HFF-Myc (cell line): ENCODE data around the gene MCC.

ENCODE experiments used
- DNase-seq: peaks from one replicate; pipeline ENCODE4 v3.0.0-alpha.2; 2011; ENCODE audit warnings: low read depth; ENCODE audit errors: extremely low read depth
- H3K4me3 ChIP-seq: replicated peaks from 2 replicates; pipeline ENCODE4 v1.5.1; 2011; ENCODE audit warnings: low read depth, mild to moderate bottlenecking, control low read depth, low read length
- TF ChIP-seq, protein P1 (sequence below): IDR thresholded peaks from 2 replicates; pipeline ENCODE4 v1.5.1; 2012; ENCODE audit warnings: mild to moderate bottlenecking, low read depth, low read length, control low read depth; ENCODE audit errors: missing control alignments

Gene MCC

DNA sequence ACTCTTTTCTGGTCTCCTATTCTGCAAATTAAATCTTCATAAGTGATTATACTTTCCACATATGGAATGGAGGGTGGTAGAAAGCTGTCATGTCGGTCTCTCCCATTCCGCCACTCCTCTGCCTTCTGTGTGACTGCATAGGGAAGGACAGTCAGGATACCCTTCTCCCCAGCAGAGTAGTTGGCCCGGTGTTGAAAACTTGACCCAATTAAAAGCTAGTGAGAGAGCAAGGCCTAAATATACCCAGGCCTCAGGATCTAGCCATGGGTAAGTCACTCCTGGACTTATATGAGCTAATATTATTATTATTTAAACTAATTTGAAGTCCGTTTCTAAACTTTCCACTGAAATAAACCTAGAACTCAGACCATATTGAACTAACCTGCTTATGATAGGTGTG, 248.2 kb downstream of the MCC start:
- no peak for DNase-seq
- H3K4me3 ChIP-seq, result no peak overlapping the region
- TF ChIP-seq, protein P1, sequence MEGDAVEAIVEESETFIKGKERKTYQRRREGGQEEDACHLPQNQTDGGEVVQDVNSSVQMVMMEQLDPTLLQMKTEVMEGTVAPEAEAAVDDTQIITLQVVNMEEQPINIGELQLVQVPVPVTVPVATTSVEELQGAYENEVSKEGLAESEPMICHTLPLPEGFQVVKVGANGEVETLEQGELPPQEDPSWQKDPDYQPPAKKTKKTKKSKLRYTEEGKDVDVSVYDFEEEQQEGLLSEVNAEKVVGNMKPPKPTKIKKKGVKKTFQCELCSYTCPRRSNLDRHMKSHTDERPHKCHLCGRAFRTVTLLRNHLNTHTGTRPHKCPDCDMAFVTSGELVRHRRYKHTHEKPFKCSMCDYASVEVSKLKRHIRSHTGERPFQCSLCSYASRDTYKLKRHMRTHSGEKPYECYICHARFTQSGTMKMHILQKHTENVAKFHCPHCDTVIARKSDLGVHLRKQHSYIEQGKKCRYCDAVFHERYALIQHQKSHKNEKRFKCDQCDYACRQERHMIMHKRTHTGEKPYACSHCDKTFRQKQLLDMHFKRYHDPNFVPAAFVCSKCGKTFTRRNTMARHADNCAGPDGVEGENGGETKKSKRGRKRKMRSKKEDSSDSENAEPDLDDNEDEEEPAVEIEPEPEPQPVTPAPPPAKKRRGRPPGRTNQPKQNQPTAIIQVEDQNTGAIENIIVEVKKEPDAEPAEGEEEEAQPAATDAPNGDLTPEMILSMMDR, result no peak

DNA sequence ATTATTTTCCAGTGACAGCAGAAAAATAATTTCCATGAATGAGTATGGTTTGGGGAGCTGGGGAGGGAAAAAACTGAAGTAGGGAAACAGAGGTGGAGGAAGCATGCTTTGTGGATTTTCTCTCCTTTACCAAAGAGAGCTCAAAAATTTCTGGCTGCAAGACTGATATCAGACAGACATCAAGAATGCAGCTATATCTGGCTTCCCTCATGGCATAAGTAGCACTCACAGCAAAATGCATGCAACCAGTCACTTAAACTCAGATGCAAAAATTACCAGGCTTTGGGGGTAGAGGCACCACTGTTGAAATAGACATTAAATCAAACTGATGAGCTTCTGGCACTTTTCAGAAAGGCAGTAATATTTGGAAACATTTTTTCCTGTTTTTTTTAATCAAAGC, 250.4 kb downstream of the MCC start:
- H3K4me3 ChIP-seq, result no peak overlapping the region
- DNase-seq, result no peak
- TF ChIP-seq, protein P1, result no peak

DNA sequence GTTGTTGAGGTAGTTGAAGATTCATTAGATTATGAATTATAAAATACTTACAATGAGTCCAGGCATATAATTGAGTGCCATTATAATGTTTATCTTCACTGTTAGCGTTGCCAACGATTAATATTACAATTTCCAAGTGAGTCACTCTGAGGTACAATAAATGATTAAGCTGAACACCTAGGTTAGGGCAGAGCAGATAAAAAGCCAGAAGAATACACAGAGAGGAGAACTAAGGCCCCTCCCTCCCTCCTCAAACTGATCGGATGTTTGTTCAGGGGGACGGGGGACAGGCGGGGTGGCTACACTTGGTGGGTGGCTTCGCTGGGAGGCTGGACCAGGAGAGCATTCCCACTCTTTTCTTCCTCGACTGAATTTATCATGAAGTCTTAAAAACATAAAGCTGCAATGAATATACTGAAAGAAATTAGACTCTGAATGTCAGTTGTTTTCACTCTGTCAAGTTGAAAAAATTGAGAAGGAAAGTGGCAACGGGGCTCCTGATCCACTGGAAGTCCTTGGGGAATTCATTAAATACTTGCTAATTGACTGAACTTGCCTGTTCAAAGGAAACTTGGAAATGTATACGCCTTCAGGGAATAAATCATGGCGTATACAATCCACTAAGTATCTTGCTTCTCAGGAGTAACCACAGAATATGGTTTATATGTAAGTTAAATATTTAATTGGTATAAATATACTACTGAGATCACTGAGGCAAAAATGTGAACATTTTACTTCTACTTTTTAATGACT, 251.5 kb downstream of the MCC start:
- DNase-seq, result no peak
- no peak overlapping the region for H3K4me3 ChIP-seq
- TF ChIP-seq, protein P1, result no peak

DNA sequence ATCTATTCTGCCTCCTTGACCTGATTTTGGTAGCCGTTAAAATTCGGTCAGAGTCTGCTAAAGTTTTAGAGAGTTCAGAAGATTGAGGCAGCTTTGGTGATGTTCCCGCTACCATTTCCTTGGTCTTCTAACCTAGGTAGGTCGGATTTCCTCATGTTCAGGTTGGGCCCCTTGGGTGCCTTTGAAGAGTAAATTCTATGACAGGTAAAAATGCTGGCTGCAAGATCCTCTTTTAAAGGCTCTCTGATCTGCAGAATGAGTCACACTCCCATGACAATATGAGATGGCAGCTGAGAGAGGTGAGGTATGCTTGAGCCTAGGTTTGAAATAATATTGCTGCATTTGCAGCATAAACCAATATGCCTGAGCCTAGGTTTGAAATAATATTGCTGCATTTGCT, 252.4 kb downstream of the MCC start:
- no peak overlapping the region for H3K4me3 ChIP-seq
- no peak for DNase-seq
- TF ChIP-seq, protein P1, result no peak

DNA sequence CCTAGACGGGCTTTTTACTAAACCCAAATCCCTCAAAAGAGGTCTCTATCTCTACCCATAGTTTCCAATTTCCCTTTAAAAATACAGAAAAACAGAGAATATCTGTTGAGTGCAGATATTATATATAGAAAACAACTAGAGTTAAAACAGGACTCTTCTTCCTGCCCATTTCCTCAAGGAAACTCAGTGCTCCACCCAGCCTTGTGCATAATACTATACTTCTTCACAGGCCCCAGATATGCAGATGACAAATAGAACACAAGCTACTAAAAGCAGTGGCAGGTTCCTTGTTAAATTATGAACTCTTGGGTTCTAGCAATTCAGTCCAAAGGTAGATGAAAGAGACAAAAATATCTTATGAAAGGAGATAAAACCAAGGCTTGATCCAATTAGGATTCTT, 253.7 kb downstream of the MCC start:
- H3K4me3 ChIP-seq, result no peak overlapping the region
- TF ChIP-seq, protein P1, result no peak
- DNase-seq, result no peak

DNA sequence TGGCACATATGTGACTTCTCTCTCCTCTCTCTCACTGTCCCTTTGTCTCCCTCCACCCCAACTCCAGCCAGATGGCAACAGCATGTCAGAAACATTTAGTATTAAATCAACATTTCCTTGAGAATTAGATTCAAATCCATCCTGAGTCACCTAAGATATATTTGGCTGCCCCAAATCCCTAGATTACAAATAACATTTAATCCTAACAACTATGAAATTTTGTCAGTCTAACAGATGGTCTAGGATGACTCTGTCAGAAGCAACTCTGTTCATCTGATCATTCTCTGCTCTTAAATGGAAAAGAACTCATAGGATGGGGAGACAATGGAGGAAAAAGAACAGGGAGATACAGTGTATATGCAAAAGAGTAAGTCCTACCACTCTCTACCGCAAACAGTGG, 254.6 kb downstream of the MCC start:
- DNase-seq, result no peak
- TF ChIP-seq, protein P1, result no peak
- H3K4me3 ChIP-seq, result no peak overlapping the region

DNA sequence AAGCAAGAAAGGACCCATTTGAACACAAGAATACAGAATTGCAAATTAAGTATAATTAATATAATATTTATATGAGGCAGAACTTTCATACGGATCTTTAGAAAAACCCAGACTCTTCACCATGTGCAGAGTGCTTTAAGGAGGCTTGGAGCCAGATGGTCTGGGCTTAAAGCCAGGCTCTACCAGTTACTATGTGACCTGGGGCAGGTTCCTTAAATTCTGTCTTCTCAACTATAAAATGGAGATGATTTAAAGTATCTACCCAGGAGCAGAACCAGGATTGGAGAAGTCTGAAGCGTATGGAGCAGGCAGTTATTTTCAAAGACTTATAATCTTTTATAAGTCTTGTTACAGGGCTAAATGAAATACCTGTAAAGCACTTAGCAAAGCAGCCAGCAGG, 255.6 kb downstream of the MCC start:
- DNase-seq, result no peak
- TF ChIP-seq, protein P1, result no peak
- no peak overlapping the region for H3K4me3 ChIP-seq
